H9 (cell line): ENCODE data around the gene TGFBRAP1. TPM values are rescaled to one million over a fixed set of nuclear protein-coding genes. Genes with fewer than 3 reads are reported as not detected.

Experiments
- DNase-seq: peaks from one replicate; pipeline ENCODE4 v3.0.0-alpha.2; 2017
- H2AFZ ChIP-seq: one replicate; pipeline ENCODE4 v1.6.1; 2013; ENCODE audit warnings: mild to moderate bottlenecking, low read length, control low read depth, moderate library complexity
- H2AK5ac ChIP-seq: 2 replicates; pipeline ENCODE4 v1.6.1; 2013; ENCODE audit warnings: low read length, control low read depth, mixed read lengths; ENCODE audit not compliant: insufficient read length
- H2BK120ac ChIP-seq: one replicate; pipeline ENCODE4 v1.6.1; 2013; ENCODE audit warnings: low read depth, mild to moderate bottlenecking, low read length, control low read depth, inconsistent platforms; ENCODE audit not compliant: poor library complexity, severe bottlenecking
- H2BK12ac ChIP-seq: 2 replicates; pipeline ENCODE4 v1.6.1; 2013; ENCODE audit warnings: low read length, control low read depth, mixed read lengths, low read depth; ENCODE audit not compliant: insufficient read length
- H2BK15ac ChIP-seq: 2 replicates; pipeline ENCODE4 v1.6.1; 2013; ENCODE audit warnings: low read depth, low read length, control low read depth
- H2BK20ac ChIP-seq: one replicate; pipeline ENCODE4 v1.6.1; 2013; ENCODE audit warnings: low read depth, mild to moderate bottlenecking, low read length, control low read depth, inconsistent platforms; ENCODE audit not compliant: poor library complexity, severe bottlenecking
- H2BK5ac ChIP-seq: 2 replicates; pipeline ENCODE4 v1.6.1; 2013; ENCODE audit warnings: low read length, control low read depth, mixed read lengths; ENCODE audit not compliant: insufficient read length
- H3K14ac ChIP-seq: 2 replicates; pipeline ENCODE4 v1.6.1; 2013; ENCODE audit warnings: low read length, control low read depth; ENCODE audit not compliant: insufficient read depth
- H3K18ac ChIP-seq: 2 replicates; pipeline ENCODE4 v1.6.1; 2013; ENCODE audit warnings: low read depth, mild to moderate bottlenecking, mixed read lengths, low read length, control low read depth; ENCODE audit not compliant: insufficient read length
- H3K23ac ChIP-seq: 2 replicates; pipeline ENCODE4 v1.6.1; 2013; ENCODE audit warnings: low read length, control low read depth, mixed read lengths, low read depth; ENCODE audit not compliant: insufficient read length
- H3K23me2 ChIP-seq: 2 replicates; pipeline ENCODE4 v1.6.1; 2013; ENCODE audit warnings: low read depth, mild to moderate bottlenecking, mixed read lengths, low read length, control low read depth; ENCODE audit not compliant: insufficient read length, poor library complexity, severe bottlenecking
- H3K27ac ChIP-seq: 2 replicates; pipeline ENCODE4 v1.5.1; 2013; ENCODE audit warnings: low read length, control low read depth, mixed read lengths, low read depth; ENCODE audit not compliant: insufficient read length
- H3K27me3 ChIP-seq: 2 replicates; pipeline ENCODE4 v1.6.1; 2013; ENCODE audit warnings: low read length, control low read depth, inconsistent platforms; ENCODE audit not compliant: insufficient read depth
- H3K4ac ChIP-seq: 2 replicates; pipeline ENCODE4 v1.6.1; 2013; ENCODE audit warnings: low read depth, mild to moderate bottlenecking, control low read depth, inconsistent platforms, low read length, moderate library complexity
- H3K4me1 ChIP-seq: 2 replicates; pipeline ENCODE4 v1.6.1; 2013; ENCODE audit warnings: low read length, control low read depth, inconsistent platforms; ENCODE audit not compliant: insufficient read depth
- H3K4me2 ChIP-seq: 2 replicates; pipeline ENCODE4 v1.6.1; 2013; ENCODE audit warnings: low read length, control low read depth, mixed read lengths; ENCODE audit not compliant: insufficient read length, insufficient read depth
- H3K56ac ChIP-seq: 2 replicates; pipeline ENCODE4 v1.6.1; 2013; ENCODE audit warnings: low read depth, mild to moderate bottlenecking, mixed read lengths, low read length, control low read depth; ENCODE audit not compliant: insufficient read length
- H3K79me1 ChIP-seq: 2 replicates; pipeline ENCODE4 v1.6.1; 2013; ENCODE audit warnings: low read depth, mild to moderate bottlenecking, moderate library complexity, low read length, control low read depth, inconsistent platforms; ENCODE audit not compliant: insufficient read depth, poor library complexity, severe bottlenecking
- H3K79me2 ChIP-seq: 2 replicates; pipeline ENCODE4 v1.6.1; 2013; ENCODE audit warnings: low read length, control low read depth, inconsistent platforms; ENCODE audit not compliant: insufficient read depth
- H3K9ac ChIP-seq: 2 replicates; pipeline ENCODE4 v1.6.1; 2013; ENCODE audit warnings: low read length, control low read depth, mixed read lengths; ENCODE audit not compliant: insufficient read length; ENCODE audit errors: extremely low read depth
- H3K9me3 ChIP-seq: one replicate; pipeline ENCODE4 v1.6.1; 2013; ENCODE audit warnings: low read depth, low read length, inconsistent platforms; ENCODE audit not compliant: control insufficient read depth
- H3T11ph ChIP-seq: one replicate; pipeline ENCODE4 v1.6.1; 2013; ENCODE audit warnings: mild to moderate bottlenecking, low read length, control low read depth, inconsistent platforms
- H4K20me1 ChIP-seq: one replicate; pipeline ENCODE4 v1.6.1; 2013; ENCODE audit not compliant: control insufficient read depth, insufficient read length, insufficient read depth
- H4K5ac ChIP-seq: 2 replicates; pipeline ENCODE4 v1.6.1; 2013; ENCODE audit warnings: low read depth, mild to moderate bottlenecking, mixed read lengths, low read length, control low read depth; ENCODE audit not compliant: insufficient read length
- H4K8ac ChIP-seq: replicated peaks from 2 replicates; pipeline ENCODE4 v1.6.1; 2013; ENCODE audit warnings: low read length, control low read depth, mixed read lengths, low read depth; ENCODE audit not compliant: insufficient read length
- H4K91ac ChIP-seq: 2 replicates; pipeline ENCODE4 v1.6.1; 2013; ENCODE audit warnings: low read depth, mild to moderate bottlenecking, moderate library complexity, mixed read lengths, low read length, control low read depth; ENCODE audit not compliant: insufficient read length
- H3K27ac Mint-ChIP-seq, 3 experiments: 2 replicates in 2 of 3; 3 replicates in 1 of 3; pipeline ENCODE4 v1.8.0; 2020 to 2021; ENCODE audit warnings: mixed read lengths in 3 of 3, mild to moderate bottlenecking in 1 of 3, moderate library complexity in 1 of 3
- H3K27me3 Mint-ChIP-seq: 2 replicates; pipeline ENCODE4 v1.8.0; 2021; ENCODE audit warnings: low read depth, mild to moderate bottlenecking, moderate library complexity, mixed read lengths
- H3K36me3 Mint-ChIP-seq, 3 experiments: 2 replicates in 2 of 3; 3 replicates in 1 of 3; pipeline ENCODE4 v1.8.0; 2020 to 2021; ENCODE audit warnings: low read depth in 3 of 3, mixed read lengths in 3 of 3; ENCODE audit not compliant: insufficient read depth in 1 of 3
- H3K4me1 Mint-ChIP-seq, 2 experiments: 2 replicates each; pipeline ENCODE4 v1.8.0; 2020; ENCODE audit warnings: mixed read lengths in 2 of 2
- H3K4me3 Mint-ChIP-seq, 2 experiments: 2 replicates in 1 of 2; 3 replicates in 1 of 2; pipeline ENCODE4 v1.8.0; 2020 to 2021; ENCODE audit warnings: mild to moderate bottlenecking in 2 of 2, mixed read lengths in 2 of 2, moderate library complexity in 1 of 2
- H3K9me3 Mint-ChIP-seq, 2 experiments: 2 replicates in 1 of 2; 3 replicates in 1 of 2; pipeline ENCODE4 v1.8.0; 2020; ENCODE audit warnings: mild to moderate bottlenecking in 2 of 2, mixed read lengths in 2 of 2, moderate library complexity in 1 of 2
- WGBS: extraction: QIAGEN DNeasy Blood & Tissue Kit; methylation state at CpG from one replicate; pipeline ENCODE4 v1.1.7; 2013; ENCODE audit warnings: missing lambda C conversion rate, low lambda C conversion rate, mixed read lengths; ENCODE audit not compliant: insufficient read length; ENCODE audit errors: extremely low coverage; 5-methylcytosine and 5-hydroxymethylcytosine counted together
- total RNA-seq: library from RNA; stranded (reverse); gene quantifications from 2 replicates; pipeline ENCODE4 v1.2.1, GENCODE V29; 2021
- TF ChIP-seq, protein P1 (sequence below): fragments of 200-600 bp; sonication (generic); conservative IDR thresholded peaks from 3 replicates; pipeline ENCODE4 v1.8.0; 2021; ENCODE audit warnings: antibody characterized with exemption, mild to moderate bottlenecking

TGFBRAP1 gene
- total RNA-seq, 1 experiment from 2014 or later, result 23.6 TPM

GRCh38 chr2:105315314-105315713 lies 14.2 kb downstream of the TGFBRAP1 start:
- no peak for DNase-seq
- Histone ChIP-seq H2BK15ac (no peak overlapping the region), H3K18ac (no peak overlapping the region), H2BK20ac (no peak overlapping the region), H2BK5ac (no peak overlapping the region), H4K5ac (no peak overlapping the region), H3K79me2 (peaks cover 3% of the 10 kb centered on the region; the same call in 1 of the 2 replicates), H2BK120ac (no peak overlapping the region), H3T11ph (no peak overlapping the region), H4K20me1 (no peaks in the 10 kb centered on the region), H3K4me2 (no peak overlapping the region), H3K4ac (no peak overlapping the region), H3K9ac (no peak overlapping the region), H3K79me1 (peaks cover 2% of the 10 kb centered on the region), H2BK12ac (no peak overlapping the region), H3K9me3 (no peaks in the 10 kb centered on the region), H3K4me1 (no peaks in the 10 kb centered on the region), H3K56ac (no peak overlapping the region), H3K27me3 (no peaks in the 10 kb centered on the region), H3K23me2 (no peaks in the 10 kb centered on the region), H2AK5ac (no peak overlapping the region), H4K91ac (no peak overlapping the region), H4K8ac (no peak overlapping the region), H3K14ac (no peak overlapping the region), H2AFZ (no peak overlapping the region), H3K27ac (no peak overlapping the region), H3K23ac (no peak overlapping the region)
- H3K9me3 Mint-ChIP-seq, result no peaks in the 10 kb centered on the region
- H3K4me1 Mint-ChIP-seq, result no peaks in the 10 kb centered on the region; a peak in 1 of 4 replicates
- no peaks in the 10 kb centered on the region for H3K27me3 Mint-ChIP-seq
- peaks cover 0 to 2% (median 0%) of the 10 kb centered on the region in 3 experiments; a peak in 3 of 7 replicates for H3K36me3 Mint-ChIP-seq
- no peak overlapping the region for H3K4me3 Mint-ChIP-seq
- no peak overlapping the region for H3K27ac Mint-ChIP-seq
- TF ChIP-seq, protein P1, sequence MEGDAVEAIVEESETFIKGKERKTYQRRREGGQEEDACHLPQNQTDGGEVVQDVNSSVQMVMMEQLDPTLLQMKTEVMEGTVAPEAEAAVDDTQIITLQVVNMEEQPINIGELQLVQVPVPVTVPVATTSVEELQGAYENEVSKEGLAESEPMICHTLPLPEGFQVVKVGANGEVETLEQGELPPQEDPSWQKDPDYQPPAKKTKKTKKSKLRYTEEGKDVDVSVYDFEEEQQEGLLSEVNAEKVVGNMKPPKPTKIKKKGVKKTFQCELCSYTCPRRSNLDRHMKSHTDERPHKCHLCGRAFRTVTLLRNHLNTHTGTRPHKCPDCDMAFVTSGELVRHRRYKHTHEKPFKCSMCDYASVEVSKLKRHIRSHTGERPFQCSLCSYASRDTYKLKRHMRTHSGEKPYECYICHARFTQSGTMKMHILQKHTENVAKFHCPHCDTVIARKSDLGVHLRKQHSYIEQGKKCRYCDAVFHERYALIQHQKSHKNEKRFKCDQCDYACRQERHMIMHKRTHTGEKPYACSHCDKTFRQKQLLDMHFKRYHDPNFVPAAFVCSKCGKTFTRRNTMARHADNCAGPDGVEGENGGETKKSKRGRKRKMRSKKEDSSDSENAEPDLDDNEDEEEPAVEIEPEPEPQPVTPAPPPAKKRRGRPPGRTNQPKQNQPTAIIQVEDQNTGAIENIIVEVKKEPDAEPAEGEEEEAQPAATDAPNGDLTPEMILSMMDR, result no peak
- WGBS, result no CpG with 5 or more reads among the region's 3 CpGs
